HUES64 (cell line): ENCODE measurements around the gene APP.

ENCODE experiments used
- H3K27ac ChIP-seq: 2 replicates; pipeline ENCODE4 v1.7.0; 2013; ENCODE audit warnings: low read depth, low read length, inconsistent platforms
- H3K27me3 ChIP-seq: 2 replicates; pipeline ENCODE4 v1.6.1; 2013; ENCODE audit warnings: mild to moderate bottlenecking, low read length; ENCODE audit not compliant: insufficient read depth
- H3K36me3 ChIP-seq: 2 replicates; pipeline ENCODE4 v1.6.1; 2013; ENCODE audit warnings: mild to moderate bottlenecking, low read length; ENCODE audit not compliant: insufficient read depth
- H3K4me1 ChIP-seq: 2 replicates; pipeline ENCODE4 v1.6.1; 2013; ENCODE audit warnings: mild to moderate bottlenecking, low read length, moderate library complexity; ENCODE audit not compliant: insufficient read depth
- H3K4me3 ChIP-seq: 2 replicates; pipeline ENCODE4 v1.5.1; 2013; ENCODE audit warnings: mild to moderate bottlenecking, low read length, moderate library complexity
- H3K9ac ChIP-seq: 2 replicates; pipeline ENCODE4 v1.6.1; 2013; ENCODE audit warnings: mild to moderate bottlenecking, low read depth, low read length
- H3K9me3 ChIP-seq: 2 replicates; pipeline ENCODE4 v1.6.1; 2013; ENCODE audit warnings: low read depth, low read length; ENCODE audit not compliant: insufficient read depth
- WGBS: fragments of 150-250, 120-280 bp; methylation state at CpG from one replicate; pipeline ENCODE4 v1.1.7; 2013; ENCODE audit warnings: missing lambda C conversion rate; 5-methylcytosine and 5-hydroxymethylcytosine counted together

Gene APP

GRCh38 chr21:25867061-25867460 lies 303.5 kb downstream of the APP start:
- no peak overlapping the region for H3K9ac ChIP-seq
- H3K36me3 ChIP-seq: no peaks in the 10 kb centered on the region
- H3K27me3 ChIP-seq: no peaks in the 10 kb centered on the region
- H3K9me3 ChIP-seq: no peaks in the 10 kb centered on the region
- peaks cover 10% of the 10 kb centered on the region; the same call in 1 of the 2 replicates for H3K4me1 ChIP-seq
- H3K4me3 ChIP-seq: no peak overlapping the region
- WGBS: 100% methylated on average over 1 of the region's 1 CpG
- H3K27ac ChIP-seq: no peak overlapping the region

- H3K9me3 ChIP-seq: no peaks in the 10 kb centered on the region
- no peak overlapping the region for H3K4me3 ChIP-seq
- peaks cover 10% of the 10 kb centered on the region; the same call in 1 of the 2 replicates for H3K4me1 ChIP-seq
- no peaks in the 10 kb centered on the region for H3K27me3 ChIP-seq
- no peak overlapping the region for H3K9ac ChIP-seq
- H3K27ac ChIP-seq: no peak overlapping the region
- WGBS: 92% methylated on average over 4 of the region's 4 CpGs
- H3K36me3 ChIP-seq: no peaks in the 10 kb centered on the region
These were observed 306.8 kb downstream of the APP start for GRCh38 chr21:25863747-25864146.

DNA sequence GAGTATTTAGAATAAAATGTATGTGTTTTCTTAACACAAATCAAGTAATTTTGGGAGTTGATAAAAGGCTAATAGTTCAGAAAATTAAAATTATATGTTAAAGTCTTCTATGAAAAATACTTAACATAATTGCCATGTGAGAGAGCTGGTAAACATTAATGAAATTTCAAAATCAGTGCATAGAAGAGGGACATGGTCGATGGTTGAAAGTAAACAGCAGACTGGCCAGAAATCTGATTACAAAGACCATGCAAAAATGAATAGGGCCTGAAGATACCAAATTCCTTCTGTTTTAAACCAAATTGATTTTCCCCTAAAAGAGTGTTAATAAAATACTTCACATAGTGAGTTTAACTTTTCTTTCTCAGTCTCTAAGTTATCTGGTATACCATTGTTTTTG lies 307.5 kb downstream of the APP start:
- H3K9me3 ChIP-seq: no peaks in the 10 kb centered on the region
- H3K27ac ChIP-seq: no peak overlapping the region
- no peak overlapping the region for H3K4me3 ChIP-seq
- WGBS: 67% methylated on average over 1 of the region's 1 CpG
- H3K36me3 ChIP-seq: no peaks in the 10 kb centered on the region
- no peaks in the 10 kb centered on the region for H3K27me3 ChIP-seq
- no peak overlapping the region for H3K9ac ChIP-seq
- peaks cover 12% of the 10 kb centered on the region; the same call in 1 of the 2 replicates for H3K4me1 ChIP-seq

GRCh38 chr21:25862596-25862995 lies 308.0 kb downstream of the APP start:
- no peaks in the 10 kb centered on the region for H3K36me3 ChIP-seq
- no peaks in the 10 kb centered on the region for H3K9me3 ChIP-seq
- no peak overlapping the region for H3K27ac ChIP-seq
- no peak overlapping the region for H3K4me3 ChIP-seq
- no peaks in the 10 kb centered on the region for H3K27me3 ChIP-seq
- H3K9ac ChIP-seq: no peak overlapping the region
- WGBS: 85% methylated on average over 1 of the region's 1 CpG
- peaks cover 10% of the 10 kb centered on the region; the same call in 1 of the 2 replicates for H3K4me1 ChIP-seq

- no peak overlapping the region for H3K27ac ChIP-seq
- WGBS: 98% methylated on average over 3 of the region's 3 CpGs
- H3K27me3 ChIP-seq: no peaks in the 10 kb centered on the region
- H3K4me1 ChIP-seq: peaks cover 7% of the 10 kb centered on the region; the same call in 1 of the 2 replicates
- H3K4me3 ChIP-seq: no peak overlapping the region
- no peaks in the 10 kb centered on the region for H3K36me3 ChIP-seq
- H3K9ac ChIP-seq: no peak overlapping the region
- no peaks in the 10 kb centered on the region for H3K9me3 ChIP-seq
These were observed 308.5 kb downstream of the APP start for GRCh38 chr21:25862112-25862511.

GRCh38 chr21:25859235-25859929 lies 311.2 kb downstream of the APP start:
- no peaks in the 10 kb centered on the region for H3K27me3 ChIP-seq
- H3K36me3 ChIP-seq: no peaks in the 10 kb centered on the region
- no peak overlapping the region for H3K9ac ChIP-seq
- H3K4me1 ChIP-seq: peaks cover 2% of the 10 kb centered on the region; the same call in 1 of the 2 replicates
- no peak overlapping the region for H3K4me3 ChIP-seq
- 92% methylated on average over 4 of the region's 5 CpGs for WGBS
- H3K27ac ChIP-seq: no peak overlapping the region
- no peaks in the 10 kb centered on the region for H3K9me3 ChIP-seq

GRCh38 chr21:25858325-25858724 lies 312.2 kb downstream of the APP start:
- H3K4me1 ChIP-seq: peaks cover 2% of the 10 kb centered on the region; the same call in 1 of the 2 replicates
- no peak overlapping the region for H3K4me3 ChIP-seq
- H3K27ac ChIP-seq: no peak overlapping the region
- H3K9me3 ChIP-seq: no peaks in the 10 kb centered on the region
- H3K27me3 ChIP-seq: no peaks in the 10 kb centered on the region
- 94% methylated on average over 3 of the region's 3 CpGs for WGBS
- no peak overlapping the region for H3K9ac ChIP-seq
- H3K36me3 ChIP-seq: no peaks in the 10 kb centered on the region

DNA sequence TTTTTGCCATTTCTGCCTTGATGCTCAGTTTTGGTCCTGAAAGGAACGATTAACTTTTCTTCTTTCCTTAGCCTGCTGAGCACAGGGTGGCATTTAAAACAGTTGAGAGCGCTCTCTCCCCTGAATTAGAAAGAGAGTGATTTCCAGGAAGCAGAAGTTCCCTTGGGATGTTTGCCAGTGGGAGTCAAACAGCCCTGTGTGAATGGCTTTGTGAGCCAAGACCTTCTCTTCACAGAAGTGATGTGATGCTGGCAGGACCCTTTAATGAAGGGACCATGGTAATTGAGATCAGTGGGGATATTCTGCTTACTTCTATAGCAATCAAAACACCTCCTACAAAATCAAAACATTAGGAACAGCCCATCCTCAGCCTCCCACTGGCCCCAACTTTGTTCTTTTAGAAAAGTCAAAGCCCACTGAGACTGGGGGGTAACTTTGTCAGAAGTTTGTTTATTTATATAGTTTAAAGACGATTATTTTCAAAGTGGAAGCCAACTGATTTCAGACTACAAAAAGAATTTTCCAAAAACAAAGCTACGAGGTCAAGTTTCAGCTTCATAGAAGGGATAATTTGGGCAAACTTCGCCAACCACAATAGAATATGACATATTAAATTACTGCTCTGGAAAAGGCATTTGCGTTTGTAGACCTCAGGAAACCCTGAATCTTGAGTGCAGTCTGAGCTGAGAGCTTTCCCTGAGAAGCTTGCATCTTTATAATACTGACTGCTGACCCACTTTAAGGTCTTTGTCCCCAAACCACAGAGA lies 313.1 kb downstream of the APP start:
- H3K9ac ChIP-seq: no peak overlapping the region
- H3K9me3 ChIP-seq: no peaks in the 10 kb centered on the region
- H3K36me3 ChIP-seq: no peaks in the 10 kb centered on the region
- H3K4me3 ChIP-seq: no peak overlapping the region
- H3K27ac ChIP-seq: no peak overlapping the region
- 85% methylated on average over 6 of the region's 6 CpGs for WGBS
- peaks cover 2% of the 10 kb centered on the region; the same call in 1 of the 2 replicates for H3K4me1 ChIP-seq
- no peaks in the 10 kb centered on the region for H3K27me3 ChIP-seq

DNA sequence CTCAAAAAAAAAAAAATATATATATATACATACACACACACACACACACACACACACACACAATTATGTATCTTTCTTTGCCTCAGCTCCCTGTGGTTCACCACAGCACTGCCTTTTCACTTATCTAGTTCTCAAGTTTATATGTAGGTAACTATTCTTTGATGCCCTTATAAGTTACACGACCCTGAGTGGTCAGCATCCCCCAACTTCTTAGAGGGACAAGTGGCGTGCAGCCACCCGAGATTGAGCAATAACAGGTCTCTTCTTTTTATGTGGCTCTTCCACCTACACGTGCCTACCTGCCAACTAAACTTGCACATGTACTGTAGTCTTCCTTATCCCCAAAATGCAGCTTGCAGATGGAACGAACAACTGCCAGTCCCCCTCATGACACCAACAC lies 315.0 kb downstream of the APP start:
- Histone ChIP-seq H3K27me3 (no peaks in the 10 kb centered on the region), H3K4me3 (no peak overlapping the region), H3K9ac (no peak overlapping the region), H3K36me3 (no peaks in the 10 kb centered on the region), H3K9me3 (no peaks in the 10 kb centered on the region), H3K27ac (no peak overlapping the region), H3K4me1 (peaks cover 2% of the 10 kb centered on the region; the same call in 1 of the 2 replicates)
- WGBS: 90% methylated on average over 5 of the region's 5 CpGs

DNA sequence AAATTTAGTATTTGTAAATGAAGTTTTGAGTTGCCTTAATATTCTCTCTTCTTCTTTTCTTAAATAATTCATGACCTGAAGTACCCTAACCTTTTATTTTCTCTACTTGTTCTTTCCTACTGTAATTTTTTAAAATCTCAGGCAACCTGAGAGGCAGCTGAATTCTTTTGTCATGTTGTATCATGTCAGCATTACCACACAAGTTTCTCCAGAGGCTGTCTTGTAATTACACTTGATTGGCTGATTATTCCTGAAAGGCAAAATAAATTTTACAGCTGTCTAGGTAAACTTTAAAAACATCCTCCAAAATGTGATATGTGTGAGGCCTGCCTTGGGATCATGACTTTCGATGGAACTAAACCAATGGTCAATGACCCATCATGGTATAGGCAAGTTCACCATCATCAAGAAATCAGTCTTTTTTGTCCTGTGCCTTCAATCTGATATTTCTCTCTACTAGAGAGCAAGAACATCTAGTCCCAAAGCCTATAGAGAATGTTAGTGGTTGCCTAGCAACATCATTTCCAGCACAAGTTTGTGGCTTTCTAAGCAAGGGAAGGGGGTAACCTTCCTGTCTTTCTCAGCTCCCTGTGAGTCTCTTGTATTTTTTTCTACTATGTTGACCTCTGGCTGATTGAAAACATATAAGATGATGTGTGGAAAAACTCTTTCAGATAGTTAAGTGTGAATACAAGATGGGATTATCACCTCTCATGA lies 320.3 kb downstream of the APP start:
- Histone ChIP-seq H3K9ac (no peak overlapping the region), H3K4me3 (no peak overlapping the region), H3K36me3 (no peaks in the 10 kb centered on the region), H3K4me1 (no peaks in the 10 kb centered on the region), H3K27me3 (no peaks in the 10 kb centered on the region), H3K27ac (no peak overlapping the region), H3K9me3 (peaks cover 3% of the 10 kb centered on the region; the same call in 1 of the 2 replicates)
- WGBS: 96% methylated on average over 1 of the region's 1 CpG

DNA sequence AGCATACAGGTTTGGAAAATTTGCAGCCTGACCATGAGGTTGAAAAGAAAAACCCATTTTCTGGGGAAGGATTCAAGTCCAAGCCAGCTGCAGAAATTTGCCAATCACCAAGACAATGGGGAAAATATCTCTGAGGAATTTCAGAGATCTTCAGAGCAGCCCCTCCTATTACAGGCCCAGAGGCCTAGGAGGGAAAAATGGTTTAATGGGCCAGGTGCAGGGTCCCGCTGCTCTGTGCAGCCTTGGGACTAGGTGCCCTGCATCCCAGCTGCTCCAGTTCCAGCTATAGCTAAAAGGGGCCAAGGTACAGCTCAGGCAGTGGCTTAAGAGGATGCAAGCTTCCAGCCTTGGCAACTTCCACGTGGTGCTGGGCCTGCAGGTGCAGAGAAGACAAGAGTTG lies 322.3 kb downstream of the APP start:
- WGBS: 70% methylated on average over 2 of the region's 2 CpGs
- H3K4me1 ChIP-seq: no peaks in the 10 kb centered on the region
- H3K4me3 ChIP-seq: no peak overlapping the region
- no peaks in the 10 kb centered on the region for H3K27me3 ChIP-seq
- peaks cover 3% of the 10 kb centered on the region; the same call in 1 of the 2 replicates for H3K9me3 ChIP-seq
- no peaks in the 10 kb centered on the region for H3K36me3 ChIP-seq
- no peak overlapping the region for H3K27ac ChIP-seq
- H3K9ac ChIP-seq: no peak overlapping the region
